ENCODE results near the gene TCP11L1.

DNA sequence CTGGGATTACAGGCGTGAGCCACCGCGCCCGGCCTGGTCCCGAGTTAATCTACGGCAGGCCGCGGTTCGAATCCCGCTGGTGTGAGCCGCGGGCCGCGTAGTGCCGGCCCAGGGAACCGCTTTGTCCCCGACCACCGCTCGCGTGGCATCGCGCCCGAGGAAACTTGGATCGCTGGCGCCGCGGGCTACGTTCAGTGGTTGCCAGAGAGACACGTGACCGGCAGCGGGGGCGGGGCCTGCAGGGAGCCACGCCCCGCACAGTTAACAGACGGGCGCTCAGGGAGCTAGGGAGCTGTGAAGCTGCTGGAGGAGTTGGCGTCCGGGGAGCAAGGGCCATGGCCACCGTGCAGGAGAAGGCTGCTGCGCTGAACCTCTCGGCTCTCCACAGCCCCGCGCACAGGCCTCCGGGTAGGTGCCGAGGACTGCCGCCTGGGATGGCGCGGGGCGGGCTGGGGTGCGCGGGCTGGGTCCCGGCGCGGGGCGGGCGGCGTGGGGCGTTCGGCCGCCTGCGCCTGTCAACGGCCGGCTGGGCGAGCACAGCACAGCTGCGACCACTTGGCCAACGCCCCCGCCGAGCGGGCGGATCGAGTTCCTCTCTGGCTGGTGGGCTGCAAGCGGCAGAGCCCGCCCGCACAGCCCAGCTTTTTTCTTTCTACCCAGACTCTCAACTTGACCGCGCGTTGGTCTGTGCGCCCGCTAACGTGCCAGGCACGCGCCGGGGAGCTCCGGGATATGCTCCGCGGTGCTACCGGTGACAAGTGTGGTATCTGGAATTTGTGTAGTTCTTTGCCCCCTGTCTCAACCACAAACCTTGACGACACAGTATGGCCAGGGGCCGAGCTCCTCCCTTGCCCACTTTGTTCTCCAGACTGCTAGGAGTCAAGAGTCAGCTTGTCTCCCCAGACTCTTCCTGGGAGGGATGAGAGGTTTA lies 23.5 kb upstream of the TCP11L1 start, which contains the start of gene DEPDC7:
- TF ChIP-seq, protein P1, sequence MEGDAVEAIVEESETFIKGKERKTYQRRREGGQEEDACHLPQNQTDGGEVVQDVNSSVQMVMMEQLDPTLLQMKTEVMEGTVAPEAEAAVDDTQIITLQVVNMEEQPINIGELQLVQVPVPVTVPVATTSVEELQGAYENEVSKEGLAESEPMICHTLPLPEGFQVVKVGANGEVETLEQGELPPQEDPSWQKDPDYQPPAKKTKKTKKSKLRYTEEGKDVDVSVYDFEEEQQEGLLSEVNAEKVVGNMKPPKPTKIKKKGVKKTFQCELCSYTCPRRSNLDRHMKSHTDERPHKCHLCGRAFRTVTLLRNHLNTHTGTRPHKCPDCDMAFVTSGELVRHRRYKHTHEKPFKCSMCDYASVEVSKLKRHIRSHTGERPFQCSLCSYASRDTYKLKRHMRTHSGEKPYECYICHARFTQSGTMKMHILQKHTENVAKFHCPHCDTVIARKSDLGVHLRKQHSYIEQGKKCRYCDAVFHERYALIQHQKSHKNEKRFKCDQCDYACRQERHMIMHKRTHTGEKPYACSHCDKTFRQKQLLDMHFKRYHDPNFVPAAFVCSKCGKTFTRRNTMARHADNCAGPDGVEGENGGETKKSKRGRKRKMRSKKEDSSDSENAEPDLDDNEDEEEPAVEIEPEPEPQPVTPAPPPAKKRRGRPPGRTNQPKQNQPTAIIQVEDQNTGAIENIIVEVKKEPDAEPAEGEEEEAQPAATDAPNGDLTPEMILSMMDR (IDR thresholded peaks at IDR 0.05) = no peak
- TF ChIP-seq POLR2A (IDR thresholded peaks at IDR 0.05) = no peak
- no peak for TF ChIP-seq EP300 (IDR thresholded peaks at IDR 0.05)
